ENCODE results near the gene EXOC3. TPM values are rescaled to one million over a fixed set of nuclear protein-coding genes. Genes with fewer than 3 reads are reported as not detected.

Gene EXOC3
- total RNA-seq, 1 donor from 2014 or later, result 19.2 TPM

DNA sequence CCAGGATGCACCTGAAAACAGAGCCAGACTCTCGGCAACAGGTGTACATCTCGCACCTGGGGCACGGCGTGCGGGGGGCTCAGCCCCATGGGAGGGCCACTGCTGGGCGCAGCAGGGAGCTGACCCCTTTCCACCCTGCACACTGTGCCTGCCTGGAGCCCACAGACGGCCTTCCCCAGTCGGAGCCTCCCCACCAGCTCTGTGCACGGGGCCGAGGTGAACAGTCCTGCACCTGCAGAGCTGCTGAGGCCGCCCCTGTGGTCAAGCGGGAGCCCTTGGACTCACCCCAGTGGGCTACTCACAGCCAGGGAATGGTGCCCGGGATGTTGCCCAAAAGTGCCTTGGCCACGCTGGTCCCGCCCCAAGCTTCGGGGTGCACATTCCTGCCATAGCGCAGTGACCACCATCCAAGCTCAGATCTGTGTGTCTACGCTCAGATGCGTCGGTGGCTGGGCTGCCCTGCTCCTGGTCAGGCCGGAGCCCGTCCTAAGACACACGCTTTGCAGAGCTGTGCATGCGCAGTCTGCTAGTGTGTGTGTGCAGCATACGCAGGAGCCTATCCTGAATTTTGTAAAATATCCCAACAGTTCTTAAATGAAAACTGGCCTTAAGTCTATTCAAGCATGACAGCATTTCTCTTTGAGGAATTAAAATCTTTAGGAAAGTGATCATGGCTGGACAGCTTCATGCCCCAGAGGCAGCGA is 8.4 kb upstream of the EXOC3 start:
- H3K27ac ChIP-seq, result no peak overlapping the region
- H3K4me1 ChIP-seq, result no peaks in the 10 kb centered on the region
- no peak for DNase-seq (ENCODE audit: low spot score)
- Mint-ChIP-seq H3K27ac (no peak overlapping the region), H3K4me3 (peak overlapping the region; percentile 38), H3K9me3 (no peaks in the 10 kb centered on the region), H3K36me3 (peaks cover 3% of the 10 kb centered on the region), H3K4me1 (peaks cover 11% of the 10 kb centered on the region), H3K27me3 (ENCODE audit: insufficient read depth, low read depth) (peaks cover 2% of the 10 kb centered on the region)
- no peak overlapping the region for H3K4me2 ChIP-seq
- H3K79me2 ChIP-seq (ENCODE audit: low read depth), result no peaks in the 10 kb centered on the region
- H2AFZ ChIP-seq (replicated peaks), result no peak overlapping the region
- H3F3A ChIP-seq (ENCODE audit: low read depth), result no peaks in the 10 kb centered on the region
- no peaks in the 10 kb centered on the region for H3K36me3 ChIP-seq
- H3K9me3 ChIP-seq (ENCODE audit: low read depth), result no peaks in the 10 kb centered on the region
- no peak for TF ChIP-seq CTCF (IDR thresholded peaks at IDR 0.05)
- no peak for TF ChIP-seq EZH2 (IDR thresholded peaks at IDR 0.05)
- TF ChIP-seq EZH2phosphoT487 (IDR thresholded peaks at IDR 0.05), result no peak
- no peak overlapping the region for H3K9ac ChIP-seq
- no peaks in the 10 kb centered on the region for H4K20me1 ChIP-seq (ENCODE audit: low read depth)
- H3K4me3 ChIP-seq, result no peak overlapping the region
- H3K27me3 ChIP-seq, result no peaks in the 10 kb centered on the region

DNA sequence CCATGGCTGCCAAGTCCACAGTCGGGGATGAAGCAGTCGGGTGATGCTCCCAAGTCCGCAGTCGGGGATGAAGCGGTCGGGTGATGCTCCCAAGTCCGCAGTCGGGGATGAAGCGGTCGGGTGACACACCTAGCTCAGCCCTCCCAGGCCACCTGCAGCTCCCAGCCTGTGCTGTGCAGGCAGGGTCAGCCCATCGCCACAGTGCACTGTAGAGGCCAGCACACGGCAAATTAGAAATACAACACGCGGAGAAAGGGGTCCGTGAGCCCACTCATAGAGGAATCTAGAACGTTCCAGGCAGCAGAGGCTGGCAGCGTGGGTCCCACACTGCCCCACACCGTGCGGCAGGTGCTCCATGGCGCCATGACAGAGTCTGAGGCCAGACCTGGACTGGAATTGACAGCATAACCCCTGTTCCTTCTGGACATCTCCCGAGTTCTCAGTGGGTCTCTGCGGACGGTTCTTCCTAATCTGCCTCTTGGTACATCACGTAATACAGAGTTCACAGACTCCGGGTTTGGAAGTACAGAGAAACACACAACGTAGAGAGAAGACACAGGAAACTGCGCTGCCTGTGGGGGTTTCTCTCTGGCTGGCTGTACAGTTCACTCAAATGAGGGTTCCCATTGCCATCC is 7.7 kb upstream of the EXOC3 start:
- Histone ChIP-seq H3K4me2 (no peak overlapping the region), H3K27ac (no peak overlapping the region), H3K9me3 (ENCODE audit: low read depth) (no peaks in the 10 kb centered on the region), H2AFZ (replicated peaks) (no peak overlapping the region), H4K20me1 (ENCODE audit: low read depth) (no peaks in the 10 kb centered on the region), H3K79me2 (ENCODE audit: low read depth) (no peaks in the 10 kb centered on the region), H3K9ac (no peak overlapping the region), H3F3A (ENCODE audit: low read depth) (no peaks in the 10 kb centered on the region), H3K4me1 (no peaks in the 10 kb centered on the region), H3K36me3 (no peaks in the 10 kb centered on the region), H3K4me3 (no peak overlapping the region), H3K27me3 (no peaks in the 10 kb centered on the region)
- Mint-ChIP-seq H3K9me3 (no peaks in the 10 kb centered on the region), H3K4me1 (peaks cover 7% of the 10 kb centered on the region), H3K36me3 (no peaks in the 10 kb centered on the region), H3K27ac (peak overlapping the region; percentile 68), H3K4me3 (no peak overlapping the region), H3K27me3 (ENCODE audit: insufficient read depth, low read depth) (no peaks in the 10 kb centered on the region)
- DNase-seq (ENCODE audit: low spot score), result no peak
- TF ChIP-seq EZH2phosphoT487 (IDR thresholded peaks at IDR 0.05) (no peak), EZH2 (IDR thresholded peaks at IDR 0.05) (no peak), CTCF (IDR thresholded peaks at IDR 0.05) (no peak)

DNA sequence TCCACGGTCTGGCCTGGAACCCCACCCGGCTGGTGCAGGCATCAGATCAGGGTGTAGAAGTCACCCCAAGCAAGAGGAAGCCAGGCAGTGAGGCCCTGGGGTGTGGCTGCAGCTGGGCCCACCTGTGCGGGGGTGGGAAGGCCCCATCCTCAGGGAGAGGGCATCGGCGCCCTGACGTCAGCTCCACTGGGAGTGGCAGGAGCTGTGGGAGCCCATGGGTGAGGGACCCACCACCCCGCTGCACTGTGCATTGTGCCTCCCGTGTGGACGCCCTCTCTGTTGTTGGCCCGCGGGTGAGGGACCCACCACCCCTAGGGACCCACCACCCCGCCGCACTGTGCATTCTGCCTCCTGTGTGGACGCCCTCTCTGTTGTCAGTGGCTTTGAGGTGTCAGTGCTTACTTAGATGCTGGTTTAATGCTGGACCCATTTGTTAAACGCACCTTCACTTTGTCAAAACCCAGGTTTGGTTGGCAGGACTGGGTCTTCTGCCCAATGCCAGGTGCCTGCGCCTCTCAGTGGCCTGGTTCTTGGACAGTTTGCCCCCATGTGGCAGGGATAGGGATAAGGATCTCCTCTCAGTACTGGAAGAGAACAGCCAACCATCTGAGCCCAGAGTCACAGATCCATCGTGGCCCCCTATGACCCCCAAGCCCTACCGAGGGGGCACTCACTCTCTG is 6.9 kb upstream of the EXOC3 start:
- Mint-ChIP-seq H3K36me3 (no peaks in the 10 kb centered on the region), H3K4me1 (peaks cover under 1% of the 10 kb centered on the region), H3K27ac (no peak overlapping the region), H3K4me3 (no peak overlapping the region), H3K27me3 (ENCODE audit: insufficient read depth, low read depth) (no peaks in the 10 kb centered on the region), H3K9me3 (no peaks in the 10 kb centered on the region)
- no peak overlapping the region for H3K4me2 ChIP-seq
- no peak overlapping the region for H3K27ac ChIP-seq
- no peaks in the 10 kb centered on the region for H3K79me2 ChIP-seq (ENCODE audit: low read depth)
- H2AFZ ChIP-seq (replicated peaks), result no peak overlapping the region
- DNase-seq (ENCODE audit: low spot score), result peak; percentile 52
- no peaks in the 10 kb centered on the region for H3F3A ChIP-seq (ENCODE audit: low read depth)
- TF ChIP-seq CTCF (IDR thresholded peaks at IDR 0.05) (peak; percentile 51), EZH2phosphoT487 (IDR thresholded peaks at IDR 0.05) (no peak)
- H3K9ac ChIP-seq, result no peak overlapping the region
- no peaks in the 10 kb centered on the region for H3K36me3 ChIP-seq
- no peaks in the 10 kb centered on the region for H3K9me3 ChIP-seq (ENCODE audit: low read depth)
- no peaks in the 10 kb centered on the region for H3K27me3 ChIP-seq
- no peaks in the 10 kb centered on the region for H3K4me1 ChIP-seq
- H3K4me3 ChIP-seq, result no peak overlapping the region
- H4K20me1 ChIP-seq (ENCODE audit: low read depth), result no peaks in the 10 kb centered on the region

Data from neural progenitor cell (in vitro differentiated cells).